H1 (cell line): ENCODE data around the gene SPECC1. TPM values are rescaled to one million over a fixed set of nuclear protein-coding genes. Genes with fewer than 3 reads are reported as not detected.

Experiments used
- PHF8 ChIP-seq: fragments of 200-600 bp; sonication (generic); conservative IDR thresholded peaks from 2 replicates; pipeline ENCODE4 v1.7.1; 2012; ENCODE audit warnings: low read depth, mild to moderate bottlenecking, inconsistent platforms, low read length, moderate library complexity
- POU5F1 ChIP-seq: IDR thresholded peaks from 2 replicates; pipeline ENCODE4 v1.6.1; 2011; ENCODE audit warnings: low read depth, mild to moderate bottlenecking, low read length, moderate library complexity
- RFX5 ChIP-seq: IDR thresholded peaks from 2 replicates; pipeline ENCODE4 v1.6.1; 2011; ENCODE audit warnings: low read depth, low read length, improper control_type of control experiment, borderline replicate concordance
- SP1 ChIP-seq: IDR thresholded peaks from 2 replicates; pipeline ENCODE4 v1.6.1; 2011; ENCODE audit warnings: low read depth, low read length
- TAF7 ChIP-seq: optimal IDR thresholded peaks from 2 replicates; pipeline ENCODE3; 2011; ENCODE audit warnings: low read depth, mild to moderate bottlenecking, inconsistent platforms, low read length, moderate library complexity, borderline replicate concordance
- polyA plus RNA-seq, 7 experiments: library from polyadenylated mRNA; depleted of rRNA in 3 of 7; stranded (reverse) in 5 of 7; unstranded in 2 of 7; fragments of >200 nt in 5 of 7; fragments of 200-250 nt in 2 of 7; gene quantifications; 1 replicate in 5 of 7; 2 replicates in 1 of 7; 4 replicates in 1 of 7; pipeline versions ENCODE4 v1.2.1 to v1.2.3, GENCODE V29; 2011 to 2013; ENCODE audit warnings: missing spikeins in 2 of 7, mixed read lengths in 2 of 7
- total RNA-seq: library from RNA; stranded (reverse); fragmentation: NEBNext Ultra II Directional; extraction: Animal tissue kit (Norgen Biotek cat#: 25700); gene quantifications from 2 replicates; pipeline ENCODE4 v1.2.1, GENCODE V29; 2021
- TF ChIP-seq, protein P1 (sequence below): fragments of 300-600 bp; sonication (generic); IDR thresholded peaks from 2 replicates; pipeline ENCODE4 v1.7.1; 2012; ENCODE audit warnings: low read length, moderate library complexity, mild to moderate bottlenecking, inconsistent platforms; ENCODE audit not compliant: insufficient replicate concordance

SPECC1 gene
- total and polyA plus RNA-seq, 2 of the 8 experiments (the other 6 are each of a cell fraction or from before 2014, with no cell fraction given), result 35.8 to 87.9 TPM

DNA sequence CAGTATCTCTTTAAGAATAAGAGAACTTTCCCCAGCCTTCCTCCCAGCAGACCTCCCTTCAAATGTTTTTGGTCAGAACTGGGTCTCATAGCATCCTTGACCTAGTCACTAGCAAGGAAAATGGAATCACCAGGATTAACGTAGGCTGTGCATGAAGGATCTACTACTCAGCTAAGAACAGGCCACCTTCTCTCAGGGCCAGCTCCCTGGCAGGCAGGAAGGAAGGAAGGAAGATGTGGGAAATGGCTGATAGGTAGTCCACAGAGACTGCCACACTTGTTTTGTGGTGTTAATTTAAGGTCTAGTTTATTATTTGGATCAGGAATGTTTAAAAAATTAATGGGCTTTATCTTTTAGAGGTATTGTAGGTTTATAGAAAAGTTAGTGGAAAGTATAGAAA lies 136.4 kb downstream of the SPECC1 start (continued):
- TF ChIP-seq, protein P1, sequence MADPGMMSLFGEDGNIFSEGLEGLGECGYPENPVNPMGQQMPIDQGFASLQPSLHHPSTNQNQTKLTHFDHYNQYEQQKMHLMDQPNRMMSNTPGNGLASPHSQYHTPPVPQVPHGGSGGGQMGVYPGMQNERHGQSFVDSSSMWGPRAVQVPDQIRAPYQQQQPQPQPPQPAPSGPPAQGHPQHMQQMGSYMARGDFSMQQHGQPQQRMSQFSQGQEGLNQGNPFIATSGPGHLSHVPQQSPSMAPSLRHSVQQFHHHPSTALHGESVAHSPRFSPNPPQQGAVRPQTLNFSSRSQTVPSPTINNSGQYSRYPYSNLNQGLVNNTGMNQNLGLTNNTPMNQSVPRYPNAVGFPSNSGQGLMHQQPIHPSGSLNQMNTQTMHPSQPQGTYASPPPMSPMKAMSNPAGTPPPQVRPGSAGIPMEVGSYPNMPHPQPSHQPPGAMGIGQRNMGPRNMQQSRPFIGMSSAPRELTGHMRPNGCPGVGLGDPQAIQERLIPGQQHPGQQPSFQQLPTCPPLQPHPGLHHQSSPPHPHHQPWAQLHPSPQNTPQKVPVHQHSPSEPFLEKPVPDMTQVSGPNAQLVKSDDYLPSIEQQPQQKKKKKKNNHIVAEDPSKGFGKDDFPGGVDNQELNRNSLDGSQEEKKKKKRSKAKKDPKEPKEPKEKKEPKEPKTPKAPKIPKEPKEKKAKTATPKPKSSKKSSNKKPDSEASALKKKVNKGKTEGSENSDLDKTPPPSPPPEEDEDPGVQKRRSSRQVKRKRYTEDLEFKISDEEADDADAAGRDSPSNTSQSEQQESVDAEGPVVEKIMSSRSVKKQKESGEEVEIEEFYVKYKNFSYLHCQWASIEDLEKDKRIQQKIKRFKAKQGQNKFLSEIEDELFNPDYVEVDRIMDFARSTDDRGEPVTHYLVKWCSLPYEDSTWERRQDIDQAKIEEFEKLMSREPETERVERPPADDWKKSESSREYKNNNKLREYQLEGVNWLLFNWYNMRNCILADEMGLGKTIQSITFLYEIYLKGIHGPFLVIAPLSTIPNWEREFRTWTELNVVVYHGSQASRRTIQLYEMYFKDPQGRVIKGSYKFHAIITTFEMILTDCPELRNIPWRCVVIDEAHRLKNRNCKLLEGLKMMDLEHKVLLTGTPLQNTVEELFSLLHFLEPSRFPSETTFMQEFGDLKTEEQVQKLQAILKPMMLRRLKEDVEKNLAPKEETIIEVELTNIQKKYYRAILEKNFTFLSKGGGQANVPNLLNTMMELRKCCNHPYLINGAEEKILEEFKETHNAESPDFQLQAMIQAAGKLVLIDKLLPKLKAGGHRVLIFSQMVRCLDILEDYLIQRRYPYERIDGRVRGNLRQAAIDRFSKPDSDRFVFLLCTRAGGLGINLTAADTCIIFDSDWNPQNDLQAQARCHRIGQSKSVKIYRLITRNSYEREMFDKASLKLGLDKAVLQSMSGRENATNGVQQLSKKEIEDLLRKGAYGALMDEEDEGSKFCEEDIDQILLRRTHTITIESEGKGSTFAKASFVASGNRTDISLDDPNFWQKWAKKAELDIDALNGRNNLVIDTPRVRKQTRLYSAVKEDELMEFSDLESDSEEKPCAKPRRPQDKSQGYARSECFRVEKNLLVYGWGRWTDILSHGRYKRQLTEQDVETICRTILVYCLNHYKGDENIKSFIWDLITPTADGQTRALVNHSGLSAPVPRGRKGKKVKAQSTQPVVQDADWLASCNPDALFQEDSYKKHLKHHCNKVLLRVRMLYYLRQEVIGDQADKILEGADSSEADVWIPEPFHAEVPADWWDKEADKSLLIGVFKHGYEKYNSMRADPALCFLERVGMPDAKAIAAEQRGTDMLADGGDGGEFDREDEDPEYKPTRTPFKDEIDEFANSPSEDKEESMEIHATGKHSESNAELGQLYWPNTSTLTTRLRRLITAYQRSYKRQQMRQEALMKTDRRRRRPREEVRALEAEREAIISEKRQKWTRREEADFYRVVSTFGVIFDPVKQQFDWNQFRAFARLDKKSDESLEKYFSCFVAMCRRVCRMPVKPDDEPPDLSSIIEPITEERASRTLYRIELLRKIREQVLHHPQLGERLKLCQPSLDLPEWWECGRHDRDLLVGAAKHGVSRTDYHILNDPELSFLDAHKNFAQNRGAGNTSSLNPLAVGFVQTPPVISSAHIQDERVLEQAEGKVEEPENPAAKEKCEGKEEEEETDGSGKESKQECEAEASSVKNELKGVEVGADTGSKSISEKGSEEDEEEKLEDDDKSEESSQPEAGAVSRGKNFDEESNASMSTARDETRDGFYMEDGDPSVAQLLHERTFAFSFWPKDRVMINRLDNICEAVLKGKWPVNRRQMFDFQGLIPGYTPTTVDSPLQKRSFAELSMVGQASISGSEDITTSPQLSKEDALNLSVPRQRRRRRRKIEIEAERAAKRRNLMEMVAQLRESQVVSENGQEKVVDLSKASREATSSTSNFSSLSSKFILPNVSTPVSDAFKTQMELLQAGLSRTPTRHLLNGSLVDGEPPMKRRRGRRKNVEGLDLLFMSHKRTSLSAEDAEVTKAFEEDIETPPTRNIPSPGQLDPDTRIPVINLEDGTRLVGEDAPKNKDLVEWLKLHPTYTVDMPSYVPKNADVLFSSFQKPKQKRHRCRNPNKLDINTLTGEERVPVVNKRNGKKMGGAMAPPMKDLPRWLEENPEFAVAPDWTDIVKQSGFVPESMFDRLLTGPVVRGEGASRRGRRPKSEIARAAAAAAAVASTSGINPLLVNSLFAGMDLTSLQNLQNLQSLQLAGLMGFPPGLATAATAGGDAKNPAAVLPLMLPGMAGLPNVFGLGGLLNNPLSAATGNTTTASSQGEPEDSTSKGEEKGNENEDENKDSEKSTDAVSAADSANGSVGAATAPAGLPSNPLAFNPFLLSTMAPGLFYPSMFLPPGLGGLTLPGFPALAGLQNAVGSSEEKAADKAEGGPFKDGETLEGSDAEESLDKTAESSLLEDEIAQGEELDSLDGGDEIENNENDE, result no peak
- no peak for TF ChIP-seq RFX5
- TF ChIP-seq POU5F1, result no peak
- no peak for TF ChIP-seq PHF8
- no peak for TF ChIP-seq SP1
- TF ChIP-seq TAF7, result no peak
